Common myeloid progenitor, CD34-positive (primary cell): ENCODE results near the gene C9orf78.

Source experiments
- CTCF ChIA-PET: fragments of 350-600 bp; sonication (Branson Sonifier 250); formaldehyde crosslinking; loops from one replicate; lab custom pipeline; 2021; ENCODE audit warnings: antibody characterized with exemption; lab: Charles Lee
- POLR2A ChIA-PET: fragments of 350-600 bp; sonication (Branson Sonifier 250); formaldehyde crosslinking; loops from one replicate; lab custom pipeline; 2021; ENCODE audit warnings: antibody characterized with exemption; lab: Charles Lee
- DNase-seq, 3 donors: peaks; one replicate each; pipeline versions ENCODE4 v3.0.0 to v3.0.0-alpha.2; 2013
- H3K27ac ChIP-seq, 2 experiments: 1 replicate in 1 of 2; 2 replicates in 1 of 2; pipeline ENCODE4 v1.7.0; 2013; ENCODE audit warnings: inconsistent platforms in 2 of 2, low read length in 2 of 2, mild to moderate bottlenecking in 2 of 2, low read depth in 1 of 2, moderate library complexity in 1 of 2; ENCODE audit not compliant: severe bottlenecking in 2 of 2, insufficient read depth in 1 of 2, poor library complexity in 1 of 2
- H3K27me3 ChIP-seq, 5 experiments: replicated peaks in 2 of 5; 1 replicate in 3 of 5; 2 replicates in 2 of 5; pipeline versions ENCODE4 v1.6.1 to v1.7.0; 2013; ENCODE audit warnings: low read length in 4 of 5, mild to moderate bottlenecking in 2 of 5, moderate library complexity in 2 of 5, inconsistent platforms in 1 of 5; ENCODE audit not compliant: insufficient read depth in 5 of 5, control insufficient read depth in 4 of 5
- H3K36me3 ChIP-seq, 4 experiments: 1 replicate in 2 of 4; 2 replicates in 2 of 4; pipeline versions ENCODE4 v1.6.1 to v1.7.0; 2013; ENCODE audit warnings: low read length in 3 of 4, control low read depth in 1 of 4, mild to moderate bottlenecking in 1 of 4; ENCODE audit not compliant: control insufficient read depth in 4 of 4, insufficient read depth in 4 of 4
- H3K4me1 ChIP-seq, 4 experiments: 1 replicate in 3 of 4; 2 replicates in 1 of 4; pipeline versions ENCODE4 v1.6.1 to v1.7.1; 2013; ENCODE audit warnings: low read length in 3 of 4, mild to moderate bottlenecking in 3 of 4, control low read depth in 1 of 4, inconsistent platforms in 1 of 4, moderate library complexity in 1 of 4; ENCODE audit not compliant: control insufficient read depth in 4 of 4, insufficient read depth in 4 of 4; ENCODE audit errors: control extremely low read depth in 1 of 4
- H3K4me3 ChIP-seq, 7 experiments: 1 replicate in 4 of 7; 2 replicates in 3 of 7; pipeline versions ENCODE4 v1.5.1 to v1.7.0; 2013; ENCODE audit warnings: mild to moderate bottlenecking in 7 of 7, low read length in 6 of 7, moderate library complexity in 6 of 7, inconsistent platforms in 2 of 7, low read depth in 2 of 7, control low read depth in 1 of 7; ENCODE audit not compliant: insufficient read depth in 4 of 7, control insufficient read depth in 1 of 7; ENCODE audit errors: extremely low read depth in 1 of 7
- H3K9me3 ChIP-seq, 5 experiments: 1 replicate in 4 of 5; 2 replicates in 1 of 5; pipeline versions ENCODE4 v1.6.1 to v1.7.1; 2013; ENCODE audit warnings: low read length in 4 of 5, mild to moderate bottlenecking in 2 of 5, inconsistent platforms in 1 of 5, low read depth in 1 of 5, moderate library complexity in 1 of 5; ENCODE audit not compliant: control insufficient read depth in 4 of 5, insufficient read depth in 2 of 5; ENCODE audit errors: control extremely low read depth in 1 of 5
- WGBS: methylation state at CpG from one replicate; pipeline ENCODE4 v1.1.5; 2013; ENCODE audit not compliant: insufficient coverage; 5-methylcytosine and 5-hydroxymethylcytosine counted together

Gene C9orf78

GRCh38 chr9:129873563-129874190 is 38.6 kb upstream of the C9orf78 start:
- ChIA-PET POLR2A (no interaction called here), CTCF (interaction anchor here (0.7 to 1.5 kb wide), 2 partner anchors 9 to 10 kb away, joined by 4 to 5 read pairs; no protein-coding TSS in a partner anchor)
- Histone ChIP-seq H3K36me3 (peaks cover 13 to 76% (median 50%) of the 10 kb centered on the region in 4 experiments), H3K27ac (no peak overlapping the region), H3K4me3 (no peak overlapping the region), H3K27me3 (no peaks in the 10 kb centered on the region), H3K9me3 (no peaks in the 10 kb centered on the region), H3K4me1 (peaks cover 0 to 15% (median 6%) of the 10 kb centered on the region in 4 experiments)
- DNase-seq, result no peak
- 88% methylated on average over 9 of the region's 16 CpGs for WGBS

GRCh38 chr9:129871046-129871445 is 36.0 kb upstream of the C9orf78 start:
- WGBS, result 97% methylated on average over 7 of the region's 11 CpGs
- H3K27ac ChIP-seq, result no peak overlapping the region
- H3K27me3 ChIP-seq, result no peaks in the 10 kb centered on the region
- H3K9me3 ChIP-seq, result no peaks in the 10 kb centered on the region
- peaks cover 0 to 21% (median 9%) of the 10 kb centered on the region in 4 experiments for H3K4me1 ChIP-seq
- CTCF ChIA-PET, result interaction anchor here (0.7 to 1.3 kb wide), 2 partner anchors 10 to 77 kb away, joined by 3 to 4 read pairs; no protein-coding TSS in a partner anchor
- DNase-seq, result no peak
- H3K36me3 ChIP-seq, result peaks cover 8 to 83% (median 56%) of the 10 kb centered on the region in 4 experiments
- POLR2A ChIA-PET, result no interaction called here
- no peak overlapping the region for H3K4me3 ChIP-seq

- H3K27ac ChIP-seq, result no peak overlapping the region
- H3K27me3 ChIP-seq, result no peaks in the 10 kb centered on the region
- no peaks in the 10 kb centered on the region for H3K9me3 ChIP-seq
- CTCF ChIA-PET, result interaction anchor here (0.7 to 2.5 kb wide), 5 partner anchors 9 to 76 kb away, joined by 3 to 6 read pairs (median 5); no protein-coding TSS in a partner anchor
- DNase-seq, result no peak
- peaks cover 1 to 30% (median 15%) of the 10 kb centered on the region in 4 experiments for H3K4me1 ChIP-seq
- H3K36me3 ChIP-seq, result peaks cover 5 to 80% (median 50%) of the 10 kb centered on the region in 4 experiments
- H3K4me3 ChIP-seq, result no peak overlapping the region
- POLR2A ChIA-PET, result interaction anchor here (1.1 kb wide), 1 partner anchor 10 kb away, joined by 3 read pairs; no protein-coding TSS in a partner anchor
- 98% methylated on average over 22 of the region's 24 CpGs for WGBS
Observed at GRCh38 chr9:129869585-129870501, 34.8 kb upstream of the C9orf78 start.

GRCh38 chr9:129868872-129869486 is 33.9 kb upstream of the C9orf78 start:
- Histone ChIP-seq H3K9me3 (no peaks in the 10 kb centered on the region), H3K27ac (peak overlapping the region in 1 of 2 experiments; percentile 14), H3K4me1 (peaks cover 4 to 38% (median 22%) of the 10 kb centered on the region in 4 experiments), H3K4me3 (no peak overlapping the region), H3K36me3 (peaks cover 5 to 71% (median 42%) of the 10 kb centered on the region in 4 experiments), H3K27me3 (no peaks in the 10 kb centered on the region)
- ChIA-PET POLR2A (no interaction called here), CTCF (interaction anchor here (1.4 to 2.5 kb wide), 4 partner anchors 8 to 32 kb away, joined by 3 to 6 read pairs (median 5); no protein-coding TSS in a partner anchor)
- WGBS, result 84% methylated on average over 23 of the region's 28 CpGs
- DNase-seq, result peak in 1 of 3 donors; percentile 58

GRCh38 chr9:129868023-129868871 is 33.2 kb upstream of the C9orf78 start:
- no peak overlapping the region for H3K4me3 ChIP-seq
- no peak overlapping the region for H3K27ac ChIP-seq
- POLR2A ChIA-PET, result no interaction called here
- no peaks in the 10 kb centered on the region for H3K27me3 ChIP-seq
- 92% methylated on average over 42 of the region's 48 CpGs for WGBS
- H3K9me3 ChIP-seq, result no peaks in the 10 kb centered on the region
- H3K36me3 ChIP-seq, result peaks cover 5 to 64% (median 38%) of the 10 kb centered on the region in 4 experiments
- CTCF ChIA-PET, result interaction anchor here (1.2 to 2.5 kb wide), 5 partner anchors 8 to 31 kb away, joined by 3 to 6 read pairs (median 5); no protein-coding TSS in a partner anchor
- H3K4me1 ChIP-seq, result peaks cover 7 to 45% (median 29%) of the 10 kb centered on the region in 4 experiments
- no peak for DNase-seq
